ENCODE measurements around the gene SBSN.

GRCh38 chr19:35483089-35483488 lies 45.0 kb downstream of the SBSN start:
- TF ChIP-seq, protein P1, sequence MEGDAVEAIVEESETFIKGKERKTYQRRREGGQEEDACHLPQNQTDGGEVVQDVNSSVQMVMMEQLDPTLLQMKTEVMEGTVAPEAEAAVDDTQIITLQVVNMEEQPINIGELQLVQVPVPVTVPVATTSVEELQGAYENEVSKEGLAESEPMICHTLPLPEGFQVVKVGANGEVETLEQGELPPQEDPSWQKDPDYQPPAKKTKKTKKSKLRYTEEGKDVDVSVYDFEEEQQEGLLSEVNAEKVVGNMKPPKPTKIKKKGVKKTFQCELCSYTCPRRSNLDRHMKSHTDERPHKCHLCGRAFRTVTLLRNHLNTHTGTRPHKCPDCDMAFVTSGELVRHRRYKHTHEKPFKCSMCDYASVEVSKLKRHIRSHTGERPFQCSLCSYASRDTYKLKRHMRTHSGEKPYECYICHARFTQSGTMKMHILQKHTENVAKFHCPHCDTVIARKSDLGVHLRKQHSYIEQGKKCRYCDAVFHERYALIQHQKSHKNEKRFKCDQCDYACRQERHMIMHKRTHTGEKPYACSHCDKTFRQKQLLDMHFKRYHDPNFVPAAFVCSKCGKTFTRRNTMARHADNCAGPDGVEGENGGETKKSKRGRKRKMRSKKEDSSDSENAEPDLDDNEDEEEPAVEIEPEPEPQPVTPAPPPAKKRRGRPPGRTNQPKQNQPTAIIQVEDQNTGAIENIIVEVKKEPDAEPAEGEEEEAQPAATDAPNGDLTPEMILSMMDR (IDR thresholded peaks at IDR 0.05) = no peak
- no peak for TF ChIP-seq POLR2A (IDR thresholded peaks at IDR 0.05)
